ENCODE measurements around the gene BRICD5.

Gene BRICD5

GRCh38 chr16:2237493-2238149, 27.0 kb upstream of the BRICD5 start:
- no peak for DNase-seq (ENCODE audit: extremely low read depth in 1 of 2, low read depth in 1 of 2)

GRCh38 chr16:2237102-2237482, 26.4 kb upstream of the BRICD5 start:
- DNase-seq (ENCODE audit: extremely low read depth in 1 of 2, low read depth in 1 of 2): no peak

GRCh38 chr16:2236337-2237101, 25.9 kb upstream of the BRICD5 start, which contains the start of gene DNASE1L2:
DNASE1L2 (plus strand) TSS chr16:2236444; CDS start chr16:2236817, 373 bp downstream.
- DNase-seq (ENCODE audit: extremely low read depth in 1 of 2, low read depth in 1 of 2): no peak

GRCh38 chr16:2235695-2236336, 25.2 kb upstream of the BRICD5 start:
- no peak for DNase-seq (ENCODE audit: extremely low read depth in 1 of 2, low read depth in 1 of 2)

GRCh38 chr16:2235234-2235651, 24.6 kb upstream of the BRICD5 start:
- no peak for DNase-seq (ENCODE audit: extremely low read depth in 1 of 2, low read depth in 1 of 2)

- no peak for DNase-seq (ENCODE audit: extremely low read depth in 1 of 2, low read depth in 1 of 2)
These were observed 24.1 kb upstream of the BRICD5 start for GRCh38 chr16:2234813-2235170.

GRCh38 chr16:2233872-2234812, 23.5 kb upstream of the BRICD5 start:
- no peak for DNase-seq (ENCODE audit: extremely low read depth in 1 of 2, low read depth in 1 of 2)

GRCh38 chr16:2233046-2233775, 22.5 kb upstream of the BRICD5 start:
- DNase-seq (ENCODE audit: extremely low read depth in 1 of 2, low read depth in 1 of 2): no peak

- no peak for DNase-seq (ENCODE audit: extremely low read depth in 1 of 2, low read depth in 1 of 2)
These were observed 21.7 kb upstream of the BRICD5 start for GRCh38 chr16:2232094-2232990.

GRCh38 chr16:2231016-2231931, 20.6 kb upstream of the BRICD5 start:
- no peak for DNase-seq (ENCODE audit: extremely low read depth in 1 of 2, low read depth in 1 of 2)

- no peak for DNase-seq (ENCODE audit: extremely low read depth in 1 of 2, low read depth in 1 of 2)
These were observed 19.7 kb upstream of the BRICD5 start for GRCh38 chr16:2230376-2230775.

- no peak for DNase-seq (ENCODE audit: extremely low read depth in 1 of 2, low read depth in 1 of 2)
These were observed 19.1 kb upstream of the BRICD5 start for GRCh38 chr16:2229632-2230250.

- DNase-seq (ENCODE audit: extremely low read depth in 1 of 2, low read depth in 1 of 2): no peak
These were observed 18.4 kb upstream of the BRICD5 start for GRCh38 chr16:2229091-2229490.

GRCh38 chr16:2228161-2228824, 17.6 kb upstream of the BRICD5 start:
- no peak for DNase-seq (ENCODE audit: extremely low read depth in 1 of 2, low read depth in 1 of 2)

GRCh38 chr16:2226918-2227317, 16.3 kb upstream of the BRICD5 start:
- DNase-seq (ENCODE audit: extremely low read depth in 1 of 2, low read depth in 1 of 2): no peak

GRCh38 chr16:2226245-2226793, 15.7 kb upstream of the BRICD5 start:
- no peak for DNase-seq (ENCODE audit: extremely low read depth in 1 of 2, low read depth in 1 of 2)

- no peak for DNase-seq (ENCODE audit: extremely low read depth in 1 of 2, low read depth in 1 of 2)
These were observed 13.4 kb upstream of the BRICD5 start for GRCh38 chr16:2223942-2224486.

Data from activated CD8-positive, alpha-beta memory T cell treated with anti-CD3 and anti-CD28 coated beads for 1 hour (primary cell).